HG03442 (cell line): ENCODE data around the gene HELT.
"Not testable (repeated sequence)": the region's sequence is repeated elsewhere in the genome, so short reads cannot be mapped to it uniquely, and the experiment has no call there.

Experiments
- ATAC-seq: cut with Tn5 transposase; IDR thresholded peaks from one replicate; pipeline ENCODE4 v1.9.1; 2021; ENCODE audit warnings: mild to moderate bottlenecking, moderate library complexity; ENCODE audit not compliant: unreplicated experiment

Gene HELT

DNA sequence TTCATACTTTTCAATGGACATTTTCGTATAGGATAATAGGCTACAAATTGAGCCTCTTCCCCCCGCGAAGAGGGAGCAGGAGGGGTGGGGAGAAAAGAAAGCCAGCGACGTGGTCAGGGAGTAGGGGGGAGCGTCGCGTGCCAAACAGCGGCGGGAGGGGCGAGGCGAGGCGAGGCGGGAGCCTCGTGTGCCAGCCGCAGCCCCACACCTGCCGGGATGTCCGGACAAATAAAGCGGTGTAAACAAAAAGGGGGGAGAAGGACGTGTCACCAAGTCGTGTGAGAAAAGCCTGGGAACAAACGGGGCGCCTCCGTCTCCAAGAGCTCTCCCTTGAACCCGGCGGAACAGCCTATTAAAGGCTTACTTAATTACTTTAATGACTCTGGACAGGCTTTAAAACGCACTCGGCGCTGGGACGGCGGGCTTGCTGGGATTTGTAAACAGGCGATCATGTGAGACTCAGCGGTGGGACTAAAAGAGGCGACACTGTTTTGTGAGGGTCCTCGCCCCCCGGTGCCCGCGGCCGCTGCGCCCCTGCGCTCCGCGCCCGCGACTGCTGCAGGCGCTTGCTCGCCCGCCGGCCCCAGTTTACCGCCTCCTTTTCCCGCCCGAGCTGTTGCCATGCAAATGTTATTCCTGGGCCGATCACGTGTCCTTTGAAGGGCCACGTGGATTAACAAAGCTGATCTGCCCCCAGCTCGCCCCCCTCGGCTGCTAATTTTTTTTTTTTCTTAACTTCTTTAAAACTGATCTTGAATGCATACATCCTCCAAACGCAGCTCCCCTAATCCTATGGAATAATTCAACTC, at the start of gene HELT:
HELT (plus strand) TSS at position 527 of the 809 bp plus-strand sequence. CDS start 439 bp downstream, outside the sequence.
- no peak for ATAC-seq

GRCh38 chr4:184968784-184969201, 49.5 kb upstream of the HELT start:
- no peak for ATAC-seq

- ATAC-seq, result no peak
These were observed 48.7 kb upstream of the HELT start for GRCh38 chr4:184969610-184970009.

GRCh38 chr4:184972991-184973390, 45.3 kb upstream of the HELT start:
- ATAC-seq, result no peak

DNA sequence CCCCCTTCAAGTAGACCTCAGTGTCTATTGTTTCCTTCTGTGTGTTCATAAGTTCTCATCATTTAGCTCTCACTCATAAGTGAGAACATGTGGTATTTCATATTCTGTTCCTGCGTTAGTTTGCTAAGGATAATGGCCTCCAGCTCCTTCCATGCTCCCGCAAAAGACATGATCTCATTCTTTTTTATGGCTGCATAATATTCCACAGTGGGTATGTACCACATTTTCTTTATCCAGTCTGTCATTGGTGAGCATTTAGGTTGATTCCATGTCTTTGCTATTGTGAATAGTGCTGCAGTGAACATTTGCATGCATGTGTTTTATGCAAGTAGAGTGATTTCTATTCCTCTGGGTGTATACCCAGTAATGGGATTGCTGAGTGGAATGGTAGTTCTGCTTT, 41.9 kb upstream of the HELT start:
- not testable (repeated sequence) for ATAC-seq

GRCh38 chr4:184977747-184978146, 40.5 kb upstream of the HELT start:
- no peak for ATAC-seq

DNA sequence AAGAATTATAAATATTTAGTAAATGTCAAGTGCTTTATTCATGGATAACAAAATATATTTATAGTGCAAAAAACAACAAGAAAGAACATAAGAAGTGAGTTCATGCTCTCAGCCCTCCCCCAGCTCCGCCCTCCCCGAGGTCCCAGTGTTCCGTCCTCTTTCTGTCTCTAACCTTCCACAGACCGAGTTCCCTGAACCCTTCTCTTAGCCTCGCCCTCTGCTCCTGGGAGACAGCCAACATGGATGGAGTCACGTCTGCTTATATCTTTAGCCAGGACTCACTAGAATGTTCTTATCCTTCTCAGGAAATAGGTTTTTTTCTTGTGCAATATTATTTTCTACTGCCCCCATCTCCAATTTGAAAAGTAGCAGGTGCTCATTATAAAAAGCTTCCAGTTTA, 40.1 kb upstream of the HELT start:
- ATAC-seq, result no peak

DNA sequence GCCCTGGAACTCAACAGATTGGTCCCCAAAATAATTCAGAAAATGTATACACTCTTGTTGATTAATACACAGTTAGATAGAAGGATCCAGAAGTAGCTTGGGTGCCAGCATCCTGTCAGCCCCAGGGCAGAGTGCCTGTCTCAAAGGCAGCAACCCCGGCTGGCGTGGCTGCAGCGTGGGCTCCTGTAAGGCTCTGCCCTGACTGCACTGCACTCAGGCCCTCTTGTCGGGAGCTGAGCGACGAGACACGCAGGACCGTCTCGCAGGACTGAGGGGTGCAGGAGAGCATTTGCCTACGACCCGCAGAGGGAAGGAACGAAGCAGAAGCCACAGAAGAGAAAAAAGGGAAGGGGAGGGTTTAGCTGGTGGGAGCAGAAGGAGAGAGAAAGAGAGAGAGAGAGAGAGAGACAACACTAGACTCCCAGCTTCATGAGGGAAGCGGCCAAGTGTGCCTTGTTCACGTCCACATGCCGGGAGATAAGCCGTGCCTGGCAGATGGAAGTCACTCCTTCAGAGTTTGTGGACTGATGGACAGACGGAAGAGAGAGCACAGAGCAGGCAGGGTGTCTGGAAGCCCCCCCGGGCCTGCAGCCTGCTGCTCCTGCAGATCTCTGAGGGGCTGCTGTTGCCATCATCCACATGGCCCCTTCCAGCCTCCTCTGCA, 38.7 kb upstream of the HELT start:
- ATAC-seq, result no peak

- no peak for ATAC-seq
These were observed 38.0 kb upstream of the HELT start for GRCh38 chr4:184980261-184980660.

DNA sequence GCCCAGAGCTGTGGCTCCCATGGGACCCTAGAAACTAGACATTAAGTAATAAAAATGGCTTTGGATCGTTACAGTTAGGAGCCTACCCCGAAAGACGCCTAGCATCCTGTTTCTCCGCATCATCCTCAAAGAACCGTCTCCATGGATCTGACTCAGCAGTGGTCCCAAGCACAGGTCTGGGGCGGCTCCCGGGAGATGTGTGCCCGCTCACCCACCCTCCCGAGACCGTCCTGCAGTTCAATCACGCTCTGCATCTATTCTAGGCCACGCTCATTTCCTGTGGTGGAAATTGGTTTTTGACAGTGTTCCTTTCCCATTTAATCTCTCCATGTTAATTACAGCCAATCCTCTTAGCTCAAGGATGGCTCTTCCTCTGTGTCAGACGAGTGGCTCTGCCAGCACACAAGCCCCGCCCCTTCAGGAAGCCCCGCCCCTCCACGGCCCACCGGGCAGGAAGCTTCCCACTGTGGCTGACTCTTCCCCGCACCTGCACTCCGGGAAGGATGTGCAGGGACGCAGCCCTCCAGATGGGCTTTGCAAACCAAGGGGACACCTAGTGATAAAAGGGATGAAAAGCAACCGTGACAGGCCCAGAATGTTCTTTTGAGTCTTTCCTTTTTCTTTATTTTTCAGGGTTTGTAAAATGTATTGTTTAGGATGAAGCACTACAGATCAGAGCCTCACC, 34.5 kb upstream of the HELT start:
- ATAC-seq, result peak; percentile 63

- no peak for ATAC-seq
These were observed 30.7 kb upstream of the HELT start for GRCh38 chr4:184987493-184988031.

DNA sequence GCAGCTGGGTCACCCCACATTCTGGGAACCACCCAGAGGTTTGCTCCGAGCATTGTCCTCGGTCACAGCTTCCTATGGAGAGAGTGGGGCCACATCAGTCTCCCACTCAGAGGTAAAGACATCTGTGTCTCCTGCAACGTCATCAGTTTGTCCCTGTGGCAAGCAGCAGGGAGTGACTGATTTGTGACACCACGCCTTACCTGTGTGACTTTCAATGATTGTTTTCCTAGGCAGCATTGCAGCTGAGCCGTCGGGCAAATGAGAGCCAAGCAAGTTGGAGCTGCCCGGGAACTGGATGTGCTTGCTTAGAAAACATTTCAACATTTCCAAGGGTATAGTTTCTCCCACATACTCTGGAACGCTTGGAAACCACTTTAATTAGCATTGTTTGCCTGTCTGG, 29.7 kb upstream of the HELT start:
- ATAC-seq, result no peak

GRCh38 chr4:184989283-184989682, 29.0 kb upstream of the HELT start:
- not testable (repeated sequence) for ATAC-seq

GRCh38 chr4:184990131-184990530, 28.2 kb upstream of the HELT start:
- ATAC-seq, result not testable (repeated sequence)

- no peak for ATAC-seq
These were observed 26.4 kb upstream of the HELT start for GRCh38 chr4:184991860-184992259.

DNA sequence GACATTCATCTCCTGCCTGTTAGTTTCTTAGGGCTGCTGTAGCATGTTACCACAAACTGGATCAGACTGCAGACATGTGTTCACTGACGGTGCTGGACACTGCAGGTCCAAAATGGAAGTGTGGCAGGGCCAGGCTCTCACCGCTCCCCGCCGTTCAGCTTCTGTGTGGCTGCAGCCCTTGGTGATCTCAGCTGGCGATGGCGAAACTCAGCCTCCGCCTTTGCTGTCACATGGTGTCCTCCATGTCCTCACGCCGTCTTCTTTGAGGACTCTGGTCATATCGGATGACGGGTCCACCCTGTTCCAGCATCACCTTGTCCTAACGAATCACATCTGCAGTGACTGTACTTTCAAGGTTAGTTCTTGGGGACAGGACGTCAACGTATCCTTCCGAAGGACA, 25.9 kb upstream of the HELT start:
- ATAC-seq, result no peak

DNA sequence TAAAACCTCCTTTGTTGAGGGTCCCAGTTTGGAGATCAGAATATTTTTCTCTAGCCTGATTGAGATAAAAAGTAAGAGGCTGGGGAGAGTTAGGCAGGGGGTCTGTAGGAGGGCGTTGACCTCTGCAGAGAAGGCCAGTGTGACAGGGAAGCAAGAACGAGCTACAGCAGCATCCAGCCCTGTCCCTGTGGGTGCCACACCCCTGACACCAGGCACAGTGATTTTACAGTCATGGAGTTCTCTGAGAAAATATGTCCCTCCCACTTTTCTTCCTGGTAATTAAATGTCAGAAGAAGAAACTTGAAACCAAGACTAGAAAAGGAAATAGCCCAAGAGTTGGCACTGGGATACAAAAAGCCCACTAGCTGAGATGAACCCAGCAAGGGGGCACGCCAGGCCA, 25.0 kb upstream of the HELT start:
- no peak for ATAC-seq

DNA sequence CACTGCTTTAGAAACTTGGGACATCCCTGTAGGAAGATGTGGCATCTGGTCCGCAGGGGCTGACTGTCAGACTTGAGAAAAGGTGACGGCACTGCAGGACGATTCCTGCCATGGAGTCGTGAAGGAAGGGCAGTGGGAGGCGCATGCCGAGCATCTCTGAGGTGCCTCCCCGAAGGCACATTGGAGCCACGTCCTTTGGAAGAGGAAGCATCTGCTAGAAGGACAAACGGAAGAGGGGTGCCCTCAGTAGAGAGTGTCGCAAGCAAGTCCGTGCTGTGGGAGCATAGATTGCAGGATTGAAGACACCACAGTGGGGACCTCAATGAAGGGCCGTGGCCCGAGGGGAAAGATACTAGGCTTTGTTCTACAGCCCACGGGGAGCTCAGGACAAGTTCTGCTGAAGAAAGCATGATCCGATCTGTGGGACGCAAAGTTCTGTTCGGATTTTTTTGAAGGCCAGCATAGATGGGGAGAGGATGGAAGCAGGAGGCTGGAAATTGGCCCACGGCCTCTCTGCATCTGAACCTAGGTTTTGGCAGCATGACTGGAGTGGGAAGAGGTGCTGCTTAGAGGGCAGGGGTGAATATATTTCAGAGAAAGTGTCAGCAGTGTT, 24.2 kb upstream of the HELT start:
- no peak for ATAC-seq

- no peak for ATAC-seq
These were observed 23.7 kb upstream of the HELT start for GRCh38 chr4:184994623-184995010.

DNA sequence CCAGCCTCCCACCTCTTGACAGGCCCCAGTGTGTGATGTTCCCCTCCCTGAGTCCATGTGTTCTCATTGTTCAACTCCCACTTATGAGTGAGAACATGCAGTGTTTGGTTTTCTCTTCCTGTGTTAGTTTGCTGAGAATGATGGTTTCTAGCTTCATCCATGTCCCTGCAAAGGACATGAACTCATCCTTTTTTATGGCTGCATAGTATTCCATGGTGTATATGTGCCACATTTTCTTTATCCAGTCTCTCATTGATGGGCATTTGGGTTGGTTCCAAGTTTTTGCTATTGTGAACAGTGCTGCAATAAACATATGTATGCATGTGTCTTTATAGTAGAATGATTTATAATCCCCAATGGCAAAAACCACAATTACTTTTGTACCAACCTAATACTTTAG, 20.6 kb upstream of the HELT start:
- not testable (repeated sequence) for ATAC-seq

DNA sequence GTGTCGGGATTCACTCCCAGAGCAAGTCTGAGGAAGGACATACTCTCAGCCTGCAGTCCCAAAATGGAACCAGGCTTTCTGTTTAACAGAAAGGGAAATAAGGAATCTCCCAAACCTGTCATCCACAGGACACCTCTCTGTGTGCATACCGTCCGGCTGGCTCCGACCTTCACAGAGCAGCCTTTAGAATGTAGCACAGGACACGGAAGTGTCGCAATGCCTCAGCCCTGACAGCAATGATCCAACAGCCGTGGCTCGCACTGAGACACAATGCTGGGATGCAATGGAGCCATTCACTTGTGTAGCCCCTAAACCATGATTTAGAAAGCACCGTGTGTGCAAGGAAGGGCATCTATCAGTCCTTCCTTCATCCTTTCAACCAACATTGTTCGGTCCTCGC, 15.5 kb upstream of the HELT start:
- ATAC-seq, result no peak
